ENCODE measurements around the gene ST8SIA5.

Gene ST8SIA5

DNA sequence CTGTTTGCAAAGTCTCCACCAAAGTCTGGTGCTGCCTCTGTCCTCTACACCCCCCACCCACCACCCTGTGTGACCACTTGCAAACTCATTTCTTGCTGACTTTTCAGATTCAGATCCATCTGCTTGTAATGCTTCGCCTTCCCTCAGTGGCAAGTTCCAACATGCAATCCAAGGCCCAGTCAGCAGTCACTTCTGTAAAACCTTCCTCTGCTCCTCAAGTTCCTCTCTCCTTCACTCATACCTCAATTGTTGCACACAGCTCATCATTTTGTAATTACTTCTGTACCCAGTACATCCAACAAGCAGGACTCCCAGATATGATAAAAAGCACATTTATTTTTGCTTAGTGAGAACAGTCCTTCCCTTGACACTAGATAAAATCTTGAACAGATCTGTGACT is 93.3 kb downstream of the ST8SIA5 start:
- DNase-seq: no peak

DNA sequence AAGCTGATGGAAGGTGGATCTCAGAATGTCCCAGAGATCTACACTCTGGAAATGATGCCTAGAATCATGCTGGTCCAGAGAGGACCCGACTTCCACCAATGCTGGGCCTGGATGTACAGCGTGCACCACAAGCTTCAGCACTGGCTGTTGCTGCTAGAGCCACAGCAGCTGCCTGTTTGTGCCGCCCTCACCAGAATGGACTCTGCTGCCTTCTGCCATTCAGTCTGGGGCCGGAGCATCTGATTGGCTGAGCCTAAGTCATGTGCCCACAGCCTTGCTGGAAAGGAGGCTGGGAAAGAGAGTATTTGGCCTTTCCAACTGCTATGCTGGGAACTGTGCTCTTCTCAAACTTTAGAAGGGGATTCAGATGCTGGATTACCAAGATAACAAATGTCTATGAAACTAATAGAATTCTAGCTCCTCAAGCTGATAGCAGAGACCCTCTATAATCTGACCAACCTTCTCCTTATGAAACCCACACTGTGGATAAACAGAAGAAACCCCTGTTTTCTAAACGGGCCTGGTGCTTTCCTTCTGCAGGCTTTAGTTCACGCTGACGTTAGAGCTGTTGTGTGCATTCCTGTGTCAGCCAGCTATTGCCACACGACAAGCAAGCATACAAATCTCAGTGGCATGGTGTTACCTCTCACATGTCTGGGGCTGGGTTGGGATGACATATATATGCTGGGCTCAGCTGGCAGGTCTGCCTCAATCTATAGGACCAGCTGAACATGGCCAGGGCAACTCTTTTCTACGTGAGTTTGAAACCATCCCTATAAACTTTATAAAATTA is 95.7 kb downstream of the ST8SIA5 start:
- DNase-seq: no peak

DNA sequence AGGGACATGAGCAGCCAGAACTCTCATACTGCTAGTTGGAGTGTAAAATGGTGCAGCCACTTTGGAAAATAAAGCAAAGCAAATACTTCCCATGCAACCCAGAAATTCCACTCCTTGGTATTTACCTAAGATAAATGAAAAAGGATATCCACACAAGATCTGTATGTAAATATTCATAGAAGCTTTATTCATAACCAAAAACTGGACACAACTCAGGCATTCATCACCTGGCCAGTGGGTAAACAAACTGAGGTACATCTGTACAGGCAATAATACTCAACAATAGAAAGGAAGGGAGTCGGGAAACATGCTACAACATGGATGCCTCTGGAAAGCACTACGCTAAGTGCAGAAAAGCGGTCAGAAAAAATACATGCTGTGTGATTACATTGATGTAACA is 97.4 kb downstream of the ST8SIA5 start:
- no peak for DNase-seq

DNA sequence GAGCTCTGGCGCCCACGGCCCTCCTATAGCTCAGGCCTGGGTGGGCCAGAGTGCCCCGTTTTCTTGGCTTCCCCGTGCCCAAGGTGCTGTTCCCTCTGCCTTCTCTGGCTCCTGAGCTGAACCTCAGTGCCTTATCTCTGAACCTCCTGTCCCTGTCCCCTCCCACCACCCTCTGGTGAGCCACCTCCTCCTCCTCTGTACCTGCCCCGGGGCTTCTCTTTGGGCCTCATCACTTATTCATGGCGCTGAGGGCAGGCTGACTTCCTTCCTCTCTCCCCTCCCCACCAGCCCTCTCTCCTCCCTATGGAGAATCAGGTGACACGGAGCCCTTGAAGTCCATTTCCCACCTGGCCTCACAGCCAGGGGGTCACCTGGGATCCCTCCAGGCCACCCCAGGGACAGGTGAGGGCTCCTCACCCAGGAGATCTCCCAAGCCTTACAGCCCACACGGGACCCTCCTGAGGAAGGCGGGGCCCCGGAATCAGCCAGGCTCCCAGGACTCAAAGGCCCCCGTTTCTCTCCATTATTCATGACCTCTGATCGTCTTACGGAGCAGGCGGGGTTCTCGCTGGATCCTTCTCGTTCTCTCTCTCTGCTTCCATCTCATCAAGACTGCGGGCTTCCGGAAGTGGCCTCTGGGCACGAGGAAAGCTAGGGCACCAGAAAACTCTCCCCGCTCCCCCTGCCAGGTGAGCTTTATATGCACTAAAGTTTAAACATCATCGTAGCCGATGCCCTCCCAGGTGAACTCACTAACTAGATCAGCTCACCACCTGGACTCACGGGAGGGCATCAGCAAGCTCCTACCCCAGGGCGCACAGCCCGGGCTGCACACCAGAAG is 99.5 kb downstream of the ST8SIA5 start, which contains the start of gene LOXHD1:
Gene LOXHD1 (minus strand): TSS at position 106 of the 841 bp plus-strand sequence. CDS start 187 bp downstream, outside the sequence.
- no peak for DNase-seq

DNA sequence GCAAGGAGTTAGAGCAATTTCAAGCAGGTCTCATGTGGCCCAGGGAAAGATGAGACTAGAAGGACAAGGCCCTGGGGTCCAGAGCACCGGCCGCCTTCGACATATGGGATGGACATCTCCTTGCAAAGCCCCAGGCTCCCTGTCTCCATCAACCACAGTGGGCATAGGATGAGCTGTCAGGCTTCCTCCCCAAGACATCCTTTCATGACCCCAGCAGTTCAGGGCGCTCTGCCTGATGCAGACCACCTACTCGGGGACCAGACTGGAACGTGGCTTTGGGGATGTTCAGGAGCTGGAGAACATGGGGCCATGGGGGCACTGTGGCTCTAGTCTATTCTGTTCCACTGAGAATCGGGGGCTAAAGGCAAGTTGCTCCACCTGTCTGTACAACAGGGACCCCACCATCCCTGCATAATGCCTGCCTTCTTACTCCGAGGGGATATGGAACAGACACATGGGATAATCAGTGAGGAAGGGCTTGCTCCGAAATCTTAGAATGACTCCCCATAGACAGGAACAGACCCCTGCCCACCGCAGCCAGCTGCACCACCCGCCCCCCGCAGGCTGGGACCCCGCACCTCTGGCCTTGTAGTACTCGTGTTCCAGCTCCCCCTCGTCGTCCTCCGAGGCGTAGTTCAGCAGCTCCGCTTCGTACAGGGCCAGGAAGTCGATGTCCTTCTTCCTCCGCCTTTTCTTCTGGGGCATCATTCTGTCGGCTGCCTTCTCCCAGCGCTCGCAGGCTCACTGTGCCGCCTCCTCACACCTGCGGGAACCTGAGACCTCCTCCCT is 100.3 kb downstream of the ST8SIA5 start:
- DNase-seq: no peak

DNA sequence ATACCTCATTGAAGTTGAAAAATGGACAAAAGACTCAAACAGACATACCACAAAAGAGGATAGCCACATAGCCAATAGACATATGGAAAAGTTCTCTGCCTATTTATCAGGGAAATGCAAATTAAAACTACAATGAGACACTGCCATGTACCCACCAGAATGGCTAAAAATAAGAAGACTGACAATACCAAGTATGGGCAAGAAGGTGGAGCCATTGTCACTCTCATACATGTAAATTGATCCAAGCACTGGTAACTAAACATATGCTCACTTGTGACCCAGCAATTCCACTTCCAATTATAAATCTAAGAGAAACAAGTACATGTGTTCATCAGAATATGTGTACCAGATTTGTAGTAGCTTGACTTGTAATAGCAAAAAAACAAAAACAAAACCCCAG is 104.5 kb downstream of the ST8SIA5 start:
- DNase-seq: no peak

DNA sequence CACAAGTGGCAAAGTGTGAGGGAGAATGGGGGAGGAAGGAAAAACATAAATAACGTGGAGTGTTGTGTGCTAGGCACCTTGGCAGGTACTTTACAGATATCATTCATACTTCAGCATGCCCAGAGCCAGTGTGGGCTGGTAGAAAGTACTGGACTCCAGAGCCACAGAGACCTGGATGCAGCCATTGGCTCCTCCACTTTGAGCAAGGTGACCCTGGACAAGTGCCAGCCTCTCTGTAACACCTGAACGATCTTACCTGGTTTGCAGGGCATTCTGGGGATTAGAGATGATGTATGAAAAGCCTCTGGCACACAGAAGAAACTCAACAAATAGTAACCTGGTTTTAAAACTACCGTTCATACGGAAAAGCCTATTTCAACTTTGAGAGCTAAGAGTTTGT is 106.2 kb downstream of the ST8SIA5 start:
- DNase-seq: no peak

DNA sequence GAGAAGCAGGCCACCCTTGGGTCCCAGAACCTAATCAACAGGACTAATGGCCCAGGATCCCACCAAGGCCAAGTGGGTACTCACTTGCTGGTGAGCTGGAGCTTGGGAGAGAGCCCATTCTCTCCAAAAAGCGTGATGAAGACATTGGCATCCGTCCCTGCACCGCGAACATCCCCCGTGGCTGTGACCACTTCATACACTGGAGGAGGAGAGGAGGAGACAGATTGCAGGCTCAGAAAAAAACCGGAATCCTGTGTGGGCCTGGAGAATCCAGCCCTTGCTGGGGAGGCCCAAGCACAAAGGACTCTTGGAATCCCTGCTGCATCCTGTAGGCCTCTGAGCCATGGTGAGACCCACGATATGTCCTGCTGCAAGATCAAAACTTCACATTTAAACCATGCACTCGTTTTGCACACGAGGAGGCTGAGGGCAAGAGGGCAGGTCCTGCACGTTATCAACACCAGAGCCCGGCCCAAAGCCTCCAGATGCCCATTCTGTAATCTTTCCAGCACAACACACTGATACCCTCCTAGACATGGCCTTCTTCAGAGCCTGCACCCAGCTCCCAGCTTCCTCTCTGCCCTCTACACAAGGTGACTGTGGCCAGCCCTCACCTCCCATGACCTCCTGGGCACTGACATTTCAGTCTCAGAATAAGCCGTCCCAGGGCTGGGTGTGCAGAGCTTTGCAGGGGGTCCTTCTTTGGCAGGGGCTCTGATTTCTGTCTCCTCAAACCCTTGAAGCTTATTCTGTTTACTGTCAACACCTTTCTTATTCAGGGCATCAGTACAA is 107.6 kb downstream of the ST8SIA5 start:
- no peak for DNase-seq

DNA sequence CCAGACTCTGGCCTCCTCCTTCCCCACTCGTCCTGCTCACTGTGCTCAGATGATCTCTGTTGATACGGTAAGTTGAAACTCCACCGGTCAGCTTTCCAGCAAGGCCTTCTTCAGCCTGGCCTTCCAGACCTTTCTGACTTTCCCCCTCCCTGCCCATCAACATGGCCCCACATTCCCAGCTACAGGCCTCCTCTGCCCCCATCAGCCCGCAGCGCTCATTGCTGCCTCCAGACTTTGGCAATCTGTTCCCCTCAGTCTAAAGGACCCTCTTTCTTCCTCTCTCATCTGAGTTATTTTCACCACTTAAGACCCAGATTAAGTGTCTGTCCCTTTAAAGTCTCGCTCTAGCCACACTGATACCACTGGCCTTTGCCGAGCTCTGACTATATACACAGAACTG is 110.4 kb downstream of the ST8SIA5 start:
- no peak for DNase-seq

DNA sequence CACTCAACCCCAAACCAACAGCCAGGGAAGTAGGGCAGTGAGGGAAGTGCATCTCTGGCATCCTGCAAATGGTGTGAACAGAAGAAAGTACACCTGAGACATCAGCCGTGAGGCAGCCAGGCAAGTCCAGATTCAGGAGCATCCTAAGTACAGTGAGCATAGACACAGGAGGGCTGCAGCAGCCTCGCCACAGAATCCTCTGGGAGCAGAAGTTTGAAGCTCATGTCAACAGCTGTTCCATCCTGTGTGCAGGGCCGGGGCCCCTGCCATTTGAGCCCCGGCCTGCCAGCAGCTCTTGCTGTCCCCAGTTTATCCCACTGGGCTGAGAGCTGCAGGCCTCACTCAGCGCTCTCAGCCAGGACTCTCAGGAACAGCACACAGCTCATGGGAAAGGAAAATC is 114.3 kb downstream of the ST8SIA5 start:
- DNase-seq: no peak

DNA sequence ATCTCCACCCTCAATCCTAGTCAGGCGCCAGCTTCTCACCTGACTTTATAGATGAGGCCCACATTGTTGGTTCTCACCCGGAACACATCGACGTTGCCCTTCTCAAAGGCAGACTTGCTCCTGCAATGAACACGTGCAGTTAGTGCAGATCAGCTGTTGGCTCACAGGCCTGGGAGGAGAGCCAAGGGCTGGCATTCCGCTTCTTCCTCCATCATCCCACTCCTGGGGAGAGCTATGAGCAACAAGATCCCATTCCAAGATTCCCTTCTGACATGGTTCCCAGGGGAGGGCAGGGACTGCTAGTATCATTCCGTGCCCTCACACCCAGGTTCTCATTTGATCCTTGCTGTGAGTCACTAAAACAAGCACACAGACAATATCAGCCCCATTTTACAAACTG is 114.9 kb downstream of the ST8SIA5 start:
- no peak for DNase-seq

DNA sequence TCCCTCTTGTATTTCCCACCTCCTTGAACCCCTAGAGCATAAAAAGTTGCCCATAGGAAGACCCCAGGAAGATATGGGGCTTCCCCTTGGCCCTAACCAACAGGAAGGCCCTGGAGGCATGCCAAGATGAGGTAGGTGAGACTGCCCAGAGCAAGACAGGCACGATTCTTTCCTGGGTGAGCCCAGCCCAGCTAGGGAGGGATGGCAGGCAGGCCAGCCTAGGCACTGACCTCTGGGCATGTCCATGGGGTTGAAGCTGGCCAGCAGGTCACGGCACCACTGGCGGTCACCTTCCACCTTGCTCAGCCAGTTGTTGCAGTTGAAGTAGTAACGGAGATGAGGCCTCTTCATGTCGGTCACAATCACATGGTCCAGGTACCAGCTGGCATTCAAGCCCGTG is 117.5 kb downstream of the ST8SIA5 start:
- DNase-seq: no peak

DNA sequence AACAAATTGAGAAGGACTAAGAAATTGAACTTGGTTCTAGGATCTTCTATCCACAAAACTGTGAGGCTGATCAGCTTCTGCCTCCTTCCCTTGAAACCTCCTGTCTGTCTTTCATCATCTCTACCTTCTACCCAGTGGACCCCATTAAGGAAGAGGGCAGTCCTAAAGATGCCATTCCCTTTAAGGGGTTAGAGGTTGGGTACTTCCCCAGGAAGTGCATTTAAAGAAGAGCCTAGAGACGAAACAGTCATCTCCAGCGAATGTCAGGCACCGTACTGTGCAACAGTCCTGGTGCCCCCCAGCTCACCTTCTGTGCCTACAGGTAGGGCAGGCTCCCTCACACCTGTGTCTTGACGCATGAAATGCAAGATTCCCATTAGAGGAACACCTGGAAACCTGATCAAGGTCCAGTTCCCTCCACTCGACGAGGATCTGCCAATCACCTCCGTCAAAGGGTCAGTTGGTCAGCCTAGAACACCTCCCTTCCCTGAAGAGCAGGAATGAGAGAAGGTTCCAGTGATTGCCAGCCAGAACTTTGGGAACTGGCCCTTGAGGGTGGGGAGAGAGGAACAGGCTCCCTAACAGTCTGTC is 120.7 kb downstream of the ST8SIA5 start:
- DNase-seq: no peak

DNA sequence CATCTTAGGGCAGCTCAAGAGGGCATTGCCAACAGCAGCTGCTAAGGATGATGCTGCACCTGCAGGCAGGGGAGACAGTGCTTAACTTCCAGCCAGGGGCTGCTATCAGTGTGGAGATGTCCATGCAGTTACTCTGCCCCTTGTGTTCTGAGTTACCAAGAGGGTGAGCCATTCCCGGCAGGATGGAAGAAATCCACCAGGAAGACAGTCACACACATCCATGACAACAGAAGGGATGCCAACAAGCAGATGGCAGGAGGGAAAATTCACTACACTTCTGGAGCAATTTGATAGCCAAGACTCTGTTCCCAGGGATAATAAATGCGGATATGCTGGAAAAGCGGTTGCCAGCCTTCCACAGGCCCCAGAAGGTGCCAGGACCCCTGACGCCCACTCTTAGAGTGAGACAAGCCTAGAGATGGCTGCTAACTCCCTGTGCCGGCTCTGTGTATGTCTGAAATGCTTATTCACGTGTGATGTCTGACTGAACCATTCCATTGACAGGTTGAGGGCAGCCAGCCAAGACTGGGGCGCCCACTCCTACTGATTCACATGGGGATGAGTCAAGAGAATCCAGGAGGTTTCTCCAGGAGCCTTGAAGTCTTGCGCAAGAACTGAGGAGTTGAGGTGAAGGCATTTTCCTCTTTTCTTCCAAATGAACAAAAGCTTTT is 124.3 kb downstream of the ST8SIA5 start:
- no peak for DNase-seq

DNA sequence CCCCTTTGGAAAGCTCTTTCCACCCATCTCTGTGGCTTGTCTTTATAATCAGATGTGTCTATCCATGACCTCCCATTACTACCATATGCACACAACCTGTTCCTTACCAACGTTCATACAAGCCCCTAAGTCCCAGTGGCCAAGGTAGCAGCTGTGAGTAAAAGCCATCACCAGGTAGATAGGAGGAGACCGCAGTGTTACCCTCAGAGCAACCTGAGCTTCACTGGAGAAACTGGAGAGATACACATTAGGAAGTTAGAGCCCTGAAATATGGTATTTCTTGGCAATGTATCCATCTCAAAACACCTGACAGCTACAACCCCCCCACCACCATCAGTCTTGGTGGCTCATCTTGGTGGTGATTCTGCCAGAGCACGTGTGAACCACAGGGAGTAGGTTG is 125.9 kb downstream of the ST8SIA5 start:
- DNase-seq: no peak

DNA sequence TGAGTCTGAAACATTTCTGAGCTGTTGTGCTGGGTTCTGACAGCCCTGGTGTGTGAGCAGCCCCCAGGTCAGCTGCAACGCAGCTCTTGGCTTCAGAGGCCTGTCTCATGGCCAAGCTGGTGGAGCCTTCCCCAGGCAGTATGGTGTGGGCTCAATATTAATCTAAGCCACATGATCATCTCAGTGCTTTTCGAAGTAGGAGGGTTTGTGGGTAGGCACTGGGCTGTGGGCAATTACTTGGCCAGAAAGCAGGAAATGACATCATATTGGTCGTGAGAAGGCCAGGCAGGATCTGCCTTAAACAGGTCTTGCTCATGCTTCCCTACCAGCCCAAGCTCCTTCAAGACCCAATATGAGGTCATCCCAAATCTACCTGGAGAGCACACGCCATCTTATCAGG is 126.7 kb downstream of the ST8SIA5 start:
- no peak for DNase-seq

DNA sequence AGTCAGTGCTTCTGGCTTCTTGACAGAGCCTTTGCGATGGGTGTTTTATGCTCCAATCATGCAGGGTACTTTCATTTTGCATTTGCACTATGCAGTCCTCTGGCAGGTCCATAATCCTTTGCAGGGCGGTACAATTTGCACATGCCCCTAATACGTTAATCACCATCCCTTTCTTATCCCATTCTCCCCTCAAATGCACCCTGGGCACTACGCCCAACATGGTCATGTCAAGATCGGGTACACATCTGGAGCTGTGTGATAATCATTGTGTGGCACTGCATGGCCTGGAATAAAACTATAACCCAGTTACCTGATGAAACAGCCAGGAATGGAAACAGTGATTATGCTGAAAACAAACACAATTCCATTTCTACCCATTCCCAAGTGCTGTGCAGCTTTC is 127.5 kb downstream of the ST8SIA5 start:
- DNase-seq: no peak

DNA sequence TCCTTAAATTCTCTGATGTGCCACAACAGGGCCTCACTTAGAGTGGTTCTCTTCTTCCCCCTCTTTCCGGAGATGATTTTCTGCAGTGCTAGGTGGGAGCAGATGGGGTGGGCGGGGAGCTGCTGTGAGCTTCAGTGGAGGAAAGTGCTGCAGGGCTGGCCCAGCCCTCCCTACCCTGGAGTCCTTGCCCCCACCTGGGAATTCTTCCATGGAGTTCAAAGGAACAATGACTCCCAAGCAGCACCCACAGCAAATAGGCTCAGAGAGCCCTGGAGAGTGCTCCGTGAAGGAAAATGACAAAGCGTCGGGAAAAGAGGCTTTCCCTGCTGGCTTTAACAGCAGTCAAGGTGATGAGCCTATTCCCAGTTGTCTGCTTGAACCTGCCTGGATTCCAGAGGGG is 128.6 kb downstream of the ST8SIA5 start:
- no peak for DNase-seq

DNA sequence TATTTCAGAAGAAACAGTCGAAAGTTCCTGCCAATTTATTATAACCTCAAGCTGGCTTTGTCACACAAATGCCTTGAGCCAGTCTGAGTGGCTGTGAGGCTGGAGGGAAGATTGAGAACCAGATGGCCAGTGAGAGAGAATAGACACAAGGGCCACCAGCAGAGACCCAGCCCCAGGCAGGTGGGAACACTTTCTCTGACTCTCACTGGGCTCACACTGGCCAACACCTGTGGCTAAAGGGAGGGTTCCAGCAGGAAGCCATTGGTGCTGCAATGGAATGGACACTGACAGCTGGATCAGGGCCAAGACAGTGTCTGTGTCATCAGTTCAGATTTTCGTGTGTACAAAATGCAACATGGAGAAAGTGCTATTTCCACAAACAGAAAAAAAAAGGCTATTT is 129.7 kb downstream of the ST8SIA5 start:
- no peak for DNase-seq

DNA sequence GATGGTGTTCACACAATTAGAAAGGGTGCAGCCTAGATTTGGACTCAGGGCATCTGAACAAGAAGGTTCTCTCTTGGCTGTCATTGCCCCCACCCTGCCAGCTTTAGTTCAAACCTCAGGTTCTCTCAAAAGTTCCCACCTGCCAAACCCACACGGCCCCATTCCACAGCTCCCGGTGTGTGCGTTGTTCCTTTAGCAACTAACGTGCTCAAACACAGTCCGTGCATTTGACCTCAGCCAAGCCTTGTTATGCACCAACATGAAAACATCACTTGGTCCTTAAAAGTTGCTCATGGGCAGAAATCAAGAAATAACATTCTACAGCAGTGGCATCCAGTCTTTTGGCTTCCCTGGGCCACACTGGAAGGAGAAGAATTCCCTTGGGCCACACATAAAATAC is 131.8 kb downstream of the ST8SIA5 start:
- DNase-seq: no peak

DNA sequence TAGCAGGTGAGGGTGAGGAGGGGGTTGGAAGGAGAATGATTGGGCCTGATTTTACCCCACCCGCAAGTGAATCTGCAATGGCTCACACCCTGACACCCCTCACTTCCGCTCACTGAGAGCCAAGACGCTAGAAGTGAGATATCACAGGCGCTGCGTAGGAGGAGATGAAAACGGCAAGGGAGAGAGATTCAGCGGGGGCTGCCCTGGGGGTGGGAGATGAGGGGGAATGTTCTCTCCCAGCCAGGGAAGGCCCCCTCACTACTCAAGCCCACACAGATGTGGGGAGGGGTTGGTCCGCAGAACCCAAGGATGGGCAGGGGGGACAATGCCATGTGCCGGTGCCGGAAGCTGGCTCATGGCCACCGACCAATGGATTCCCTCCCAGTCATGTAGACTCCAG is 132.7 kb downstream of the ST8SIA5 start:
- peak in 1 of 2 donors; percentile 6 for DNase-seq

DNA sequence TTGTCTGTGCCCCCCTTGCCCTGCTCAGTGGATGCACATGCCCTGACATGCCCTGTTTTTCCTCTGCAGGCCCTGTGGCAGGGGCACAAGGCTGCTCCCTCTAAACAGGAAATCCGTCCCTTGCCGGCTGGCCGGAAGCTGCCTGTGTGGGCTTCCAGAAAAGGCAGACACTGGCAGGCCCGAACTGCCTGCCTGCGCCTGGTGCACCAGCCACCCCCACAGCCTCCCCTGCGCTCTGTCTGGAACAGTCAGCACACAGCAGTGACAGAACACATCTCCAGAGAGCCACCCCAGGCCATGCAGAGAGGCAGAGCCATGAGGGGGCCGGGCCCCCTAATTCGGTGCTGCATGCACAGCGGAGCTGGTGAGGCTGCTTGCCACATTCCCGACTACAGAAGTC is 133.3 kb downstream of the ST8SIA5 start:
- peak; percentile 11 to 14 for DNase-seq
